MM.1S (cell line): Measurements from ENCODE around the gene XRCC4.

ENCODE experiments used
- DNase-seq: peaks from one replicate; pipeline ENCODE4 v3.0.0-alpha.2; 2015
- H2AFZ ChIP-seq: fragments of 300-600 bp; sonication (generic); 2 replicates; pipeline ENCODE4 v1.6.0; 2016; ENCODE audit warnings: antibody characterized with exemption, low read length
- H3F3A ChIP-seq: fragments of 300-600 bp; sonication (generic); 2 replicates; pipeline ENCODE4 v1.6.1; 2016; ENCODE audit warnings: mild to moderate bottlenecking, antibody characterized with exemption, low read length, moderate library complexity, mixed read lengths; ENCODE audit not compliant: insufficient read depth
- H3K27ac ChIP-seq: fragments of 300-600 bp; sonication (generic); 2 replicates; pipeline ENCODE4 v1.5.1; 2016; ENCODE audit warnings: mild to moderate bottlenecking, low read length
- H3K27me3 ChIP-seq: fragments of 300-600 bp; sonication (generic); replicated peaks from 2 replicates; pipeline ENCODE4 v1.6.0; 2016; ENCODE audit warnings: low read length; ENCODE audit not compliant: insufficient read depth
- H3K36me3 ChIP-seq: fragments of 300-600 bp; sonication (generic); replicated peaks from 2 replicates; pipeline ENCODE4 v1.6.1; 2016; ENCODE audit warnings: mild to moderate bottlenecking, low read length, mixed read lengths; ENCODE audit not compliant: insufficient read depth
- H3K4me1 ChIP-seq: fragments of 300-600 bp; sonication (generic); 2 replicates; pipeline ENCODE4 v1.6.1; 2016; ENCODE audit warnings: low read length, mixed read lengths
- H3K4me2 ChIP-seq: fragments of 300-600 bp; sonication (generic); 2 replicates; pipeline ENCODE4 v1.6.0; 2016; ENCODE audit warnings: low read depth, low read length
- H3K4me3 ChIP-seq: fragments of 300-600 bp; sonication (generic); 2 replicates; pipeline ENCODE4 v1.5.1; 2016; ENCODE audit warnings: low read length, mixed read lengths
- H3K79me2 ChIP-seq: fragments of 300-600 bp; sonication (generic); 2 replicates; pipeline ENCODE4 v1.6.1; 2016; ENCODE audit warnings: mixed run types, low read length, mixed read lengths
- H3K9ac ChIP-seq: fragments of 300-600 bp; sonication (generic); 2 replicates; pipeline ENCODE4 v1.6.1; 2016; ENCODE audit warnings: low read length, mixed read lengths
- H3K9me2 ChIP-seq: fragments of 300-600 bp; sonication (generic); replicated peaks from 2 replicates; pipeline ENCODE4 v1.6.1; 2016; ENCODE audit warnings: mild to moderate bottlenecking, low read length, mixed read lengths; ENCODE audit not compliant: insufficient read depth
- H3K9me3 ChIP-seq: fragments of 300-600 bp; sonication (generic); replicated peaks from 2 replicates; pipeline ENCODE4 v1.6.1; 2016; ENCODE audit warnings: mild to moderate bottlenecking, low read length, mixed read lengths; ENCODE audit not compliant: insufficient read depth
- H4K20me1 ChIP-seq: fragments of 300-600 bp; sonication (generic); 2 replicates; pipeline ENCODE4 v1.6.1; 2016; ENCODE audit warnings: mild to moderate bottlenecking, low read length, moderate library complexity, mixed read lengths; ENCODE audit not compliant: insufficient read depth
- CTCF ChIP-seq: fragments of 300-600 bp; sonication (generic); IDR thresholded peaks from 2 replicates; pipeline ENCODE4 v1.5.1; 2016; ENCODE audit warnings: antibody characterized with exemption, low read length, mixed read lengths
- EZH2 ChIP-seq: fragments of 300-600 bp; sonication (generic); optimal IDR thresholded peaks from 2 replicates; pipeline ENCODE3; 2017; ENCODE audit warnings: low read depth, mild to moderate bottlenecking, antibody characterized with exemption, low read length, mixed read lengths
- EZH2phosphoT487 ChIP-seq: fragments of 300-600 bp; sonication (generic); IDR thresholded peaks from 2 replicates; pipeline ENCODE4 v1.6.1; 2018; ENCODE audit warnings: antibody characterized with exemption, low read length

XRCC4 gene

GRCh38 chr5:83400241-83400640, 322.9 kb downstream of the XRCC4 start:
- H2AFZ ChIP-seq, result no peak overlapping the region
- H3K79me2 ChIP-seq, result no peaks in the 10 kb centered on the region
- H3K4me2 ChIP-seq, result no peak overlapping the region
- H3K27me3 ChIP-seq, result no peaks in the 10 kb centered on the region
- no peaks in the 10 kb centered on the region for H3K36me3 ChIP-seq
- no peaks in the 10 kb centered on the region for H3K4me1 ChIP-seq
- H3K9me3 ChIP-seq, result no peaks in the 10 kb centered on the region
- DNase-seq, result no peak
- no peak overlapping the region for H3K4me3 ChIP-seq
- H3K9me2 ChIP-seq, result no peaks in the 10 kb centered on the region
- H3F3A ChIP-seq, result no peaks in the 10 kb centered on the region
- TF ChIP-seq EZH2 (no peak), EZH2phosphoT487 (no peak), CTCF (no peak)
- no peaks in the 10 kb centered on the region for H4K20me1 ChIP-seq
- H3K9ac ChIP-seq, result no peak overlapping the region
- no peak overlapping the region for H3K27ac ChIP-seq

GRCh38 chr5:83400701-83401100, 323.4 kb downstream of the XRCC4 start:
- no peaks in the 10 kb centered on the region for H3K9me3 ChIP-seq
- H3K9me2 ChIP-seq, result no peaks in the 10 kb centered on the region
- TF ChIP-seq CTCF (no peak), EZH2phosphoT487 (no peak), EZH2 (no peak)
- no peak for DNase-seq
- no peak overlapping the region for H3K4me3 ChIP-seq
- H3F3A ChIP-seq, result no peaks in the 10 kb centered on the region
- no peak overlapping the region for H3K4me2 ChIP-seq
- no peak overlapping the region for H3K27ac ChIP-seq
- no peaks in the 10 kb centered on the region for H4K20me1 ChIP-seq
- H3K4me1 ChIP-seq, result no peaks in the 10 kb centered on the region
- H3K36me3 ChIP-seq, result no peaks in the 10 kb centered on the region
- H3K79me2 ChIP-seq, result no peaks in the 10 kb centered on the region
- H3K9ac ChIP-seq, result no peak overlapping the region
- H3K27me3 ChIP-seq, result no peaks in the 10 kb centered on the region
- no peak overlapping the region for H2AFZ ChIP-seq

- DNase-seq, result no peak
- no peak overlapping the region for H3K4me2 ChIP-seq
- no peaks in the 10 kb centered on the region for H3K4me1 ChIP-seq
- H3K9me3 ChIP-seq, result no peaks in the 10 kb centered on the region
- H3K79me2 ChIP-seq, result no peaks in the 10 kb centered on the region
- no peaks in the 10 kb centered on the region for H3K27me3 ChIP-seq
- TF ChIP-seq EZH2phosphoT487 (no peak), CTCF (no peak), EZH2 (no peak)
- no peak overlapping the region for H3K4me3 ChIP-seq
- no peak overlapping the region for H3K9ac ChIP-seq
- no peaks in the 10 kb centered on the region for H3F3A ChIP-seq
- no peak overlapping the region for H3K27ac ChIP-seq
- H3K36me3 ChIP-seq, result no peaks in the 10 kb centered on the region
- H3K9me2 ChIP-seq, result no peaks in the 10 kb centered on the region
- H2AFZ ChIP-seq, result no peak overlapping the region
- H4K20me1 ChIP-seq, result no peaks in the 10 kb centered on the region
Observed at GRCh38 chr5:83401122-83401731, 323.9 kb downstream of the XRCC4 start.
